ENCODE measurements around the gene PPT2.
A peak's percentile ranks its signal among the peaks of the same experiment; 100 is the strongest.

GRCh38 chr6:32107406-32107805 is 46.5 kb upstream of the PPT2 start:
- TF ChIP-seq, protein P1, sequence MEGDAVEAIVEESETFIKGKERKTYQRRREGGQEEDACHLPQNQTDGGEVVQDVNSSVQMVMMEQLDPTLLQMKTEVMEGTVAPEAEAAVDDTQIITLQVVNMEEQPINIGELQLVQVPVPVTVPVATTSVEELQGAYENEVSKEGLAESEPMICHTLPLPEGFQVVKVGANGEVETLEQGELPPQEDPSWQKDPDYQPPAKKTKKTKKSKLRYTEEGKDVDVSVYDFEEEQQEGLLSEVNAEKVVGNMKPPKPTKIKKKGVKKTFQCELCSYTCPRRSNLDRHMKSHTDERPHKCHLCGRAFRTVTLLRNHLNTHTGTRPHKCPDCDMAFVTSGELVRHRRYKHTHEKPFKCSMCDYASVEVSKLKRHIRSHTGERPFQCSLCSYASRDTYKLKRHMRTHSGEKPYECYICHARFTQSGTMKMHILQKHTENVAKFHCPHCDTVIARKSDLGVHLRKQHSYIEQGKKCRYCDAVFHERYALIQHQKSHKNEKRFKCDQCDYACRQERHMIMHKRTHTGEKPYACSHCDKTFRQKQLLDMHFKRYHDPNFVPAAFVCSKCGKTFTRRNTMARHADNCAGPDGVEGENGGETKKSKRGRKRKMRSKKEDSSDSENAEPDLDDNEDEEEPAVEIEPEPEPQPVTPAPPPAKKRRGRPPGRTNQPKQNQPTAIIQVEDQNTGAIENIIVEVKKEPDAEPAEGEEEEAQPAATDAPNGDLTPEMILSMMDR (IDR thresholded peaks at IDR 0.05): no peak
- TF ChIP-seq POLR2A (IDR thresholded peaks at IDR 0.05) (no peak), EP300 (IDR thresholded peaks at IDR 0.05) (peak in 1 of 4 donors; percentile 52), POLR2AphosphoS5 (IDR thresholded peaks at IDR 0.05) (peak; percentile 42 to 73)
